ENCODE measurements around the gene HAUS6. TPM values are rescaled to one million over a fixed set of nuclear protein-coding genes. Genes with fewer than 3 reads are reported as not detected.
A peak's percentile ranks its signal among the peaks of the same experiment; 100 is the strongest.
"Not testable (repeated sequence)": the region's sequence is repeated elsewhere in the genome, so short reads cannot be mapped to it uniquely, and the experiment has no call there.

Gene HAUS6
- total and polyA plus RNA-seq, 2 experiments from 2014 or later = 6.5 to 9.4 TPM

DNA sequence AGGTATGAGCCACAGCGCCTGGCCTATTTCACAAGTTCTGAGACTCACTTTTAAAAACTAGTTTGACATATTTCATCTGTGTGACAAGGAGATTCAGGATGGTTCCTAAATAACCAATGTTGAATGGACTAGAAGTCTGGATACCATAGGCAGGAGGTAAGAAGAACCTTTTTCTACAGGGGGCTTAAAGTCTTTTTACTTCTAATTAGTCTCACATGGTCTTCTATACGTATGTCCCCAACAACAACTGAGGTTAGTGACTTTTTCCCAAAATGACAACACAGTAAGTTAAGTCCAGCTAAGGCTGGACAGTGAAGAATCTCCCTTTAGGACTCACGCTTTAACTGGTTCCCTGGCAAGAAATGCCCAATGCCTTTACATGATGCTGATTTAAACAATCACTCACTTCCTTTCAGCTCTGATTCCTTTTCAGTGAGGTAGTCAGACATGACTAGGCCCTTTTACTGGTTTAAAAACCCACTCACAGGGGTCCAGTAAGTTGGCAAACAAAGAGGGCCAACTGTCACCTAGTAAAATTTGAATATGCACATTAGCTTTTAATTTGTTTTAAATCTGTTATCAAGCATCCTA is 12.1 kb upstream of the HAUS6 start:
- H3K36me3 ChIP-seq = peaks cover 30% of the 10 kb centered on the region
- H3K27me3 ChIP-seq = no peaks in the 10 kb centered on the region
- H3K27ac ChIP-seq = no peak overlapping the region
- TF ChIP-seq, protein P1, sequence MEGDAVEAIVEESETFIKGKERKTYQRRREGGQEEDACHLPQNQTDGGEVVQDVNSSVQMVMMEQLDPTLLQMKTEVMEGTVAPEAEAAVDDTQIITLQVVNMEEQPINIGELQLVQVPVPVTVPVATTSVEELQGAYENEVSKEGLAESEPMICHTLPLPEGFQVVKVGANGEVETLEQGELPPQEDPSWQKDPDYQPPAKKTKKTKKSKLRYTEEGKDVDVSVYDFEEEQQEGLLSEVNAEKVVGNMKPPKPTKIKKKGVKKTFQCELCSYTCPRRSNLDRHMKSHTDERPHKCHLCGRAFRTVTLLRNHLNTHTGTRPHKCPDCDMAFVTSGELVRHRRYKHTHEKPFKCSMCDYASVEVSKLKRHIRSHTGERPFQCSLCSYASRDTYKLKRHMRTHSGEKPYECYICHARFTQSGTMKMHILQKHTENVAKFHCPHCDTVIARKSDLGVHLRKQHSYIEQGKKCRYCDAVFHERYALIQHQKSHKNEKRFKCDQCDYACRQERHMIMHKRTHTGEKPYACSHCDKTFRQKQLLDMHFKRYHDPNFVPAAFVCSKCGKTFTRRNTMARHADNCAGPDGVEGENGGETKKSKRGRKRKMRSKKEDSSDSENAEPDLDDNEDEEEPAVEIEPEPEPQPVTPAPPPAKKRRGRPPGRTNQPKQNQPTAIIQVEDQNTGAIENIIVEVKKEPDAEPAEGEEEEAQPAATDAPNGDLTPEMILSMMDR (IDR thresholded peaks at IDR 0.05; ENCODE audit: low read depth, low read length) = no peak
- no peak overlapping the region for H3K4me3 ChIP-seq
- no peaks in the 10 kb centered on the region for H3K4me1 ChIP-seq (ENCODE audit: low read depth)
- no peaks in the 10 kb centered on the region for H3K9me3 ChIP-seq (ENCODE audit: low read depth)
- DNase-seq (ENCODE audit: low read depth in 1 of 2, low spot score in 1 of 2) = peak in 1 of 2 donors; percentile 36

DNA sequence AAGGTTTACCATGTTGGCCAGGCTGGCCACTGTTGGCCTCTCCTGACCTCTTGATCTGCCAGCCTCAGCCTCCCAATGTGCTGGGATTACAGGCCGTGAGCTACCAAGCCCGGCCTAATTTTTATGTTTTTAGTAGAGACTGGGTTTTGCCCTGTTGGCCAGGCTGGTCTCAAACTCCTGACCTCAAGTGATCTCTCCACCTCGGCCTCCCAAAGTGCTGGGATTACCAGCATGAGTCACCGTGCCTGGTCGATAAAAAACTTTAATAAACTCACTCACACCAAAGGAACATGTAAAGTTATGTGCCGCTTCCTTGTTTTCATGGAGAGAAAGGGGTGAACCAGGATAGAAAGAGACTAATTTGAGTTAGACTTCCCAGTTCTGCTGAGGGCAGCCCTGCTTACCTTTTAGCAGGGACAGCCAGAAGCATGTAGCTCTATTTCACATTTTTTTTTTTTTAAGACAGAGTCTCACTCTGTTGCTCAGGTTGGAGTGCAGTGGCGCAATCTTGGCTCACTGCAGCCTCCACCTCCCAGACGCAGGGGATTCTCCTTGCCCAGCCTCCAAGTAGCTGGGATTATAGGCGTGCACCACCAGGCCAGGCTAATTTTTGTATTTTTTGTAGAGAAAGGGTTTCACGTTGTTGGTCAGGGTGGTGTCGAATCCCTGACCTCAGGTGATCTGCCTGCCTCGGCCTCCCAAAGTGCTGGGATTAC is 11.4 kb upstream of the HAUS6 start:
- no peaks in the 10 kb centered on the region for H3K27me3 ChIP-seq
- no peak overlapping the region for H3K27ac ChIP-seq
- no peak overlapping the region for H3K4me3 ChIP-seq
- TF ChIP-seq, protein P1 (IDR thresholded peaks at IDR 0.05; ENCODE audit: low read depth, low read length) = no peak
- H3K4me1 ChIP-seq (ENCODE audit: low read depth) = no peaks in the 10 kb centered on the region
- H3K36me3 ChIP-seq = peaks cover 24% of the 10 kb centered on the region
- no peaks in the 10 kb centered on the region for H3K9me3 ChIP-seq (ENCODE audit: low read depth)
- peak in 1 of 2 donors; percentile 64 for DNase-seq (ENCODE audit: low read depth in 1 of 2, low spot score in 1 of 2)

DNA sequence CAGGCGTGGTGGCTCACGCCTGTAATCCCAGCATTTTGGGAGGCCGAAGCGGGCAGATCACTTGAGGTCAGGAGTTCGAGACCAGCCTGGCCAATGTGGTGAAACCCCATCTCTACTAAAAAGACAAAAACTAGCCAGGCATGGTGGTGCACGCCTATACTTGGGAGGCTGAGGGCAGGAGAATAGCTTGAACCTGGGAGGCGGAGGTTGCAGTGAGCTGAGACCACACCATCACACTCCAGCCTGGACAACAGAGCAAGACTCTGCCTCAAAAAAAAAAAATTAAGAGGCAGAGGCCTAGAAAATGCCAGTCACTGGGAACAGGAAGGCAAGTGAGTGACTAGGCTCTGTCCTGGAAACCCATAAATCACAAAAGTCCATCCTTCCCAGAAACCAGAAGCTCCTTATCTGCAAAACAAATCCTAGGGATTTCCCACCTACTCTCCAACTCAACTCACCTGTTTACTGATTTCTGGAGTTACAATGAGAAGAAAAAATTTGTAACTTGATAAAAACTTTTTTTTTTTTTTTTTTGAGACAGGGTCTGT is 10.4 kb upstream of the HAUS6 start:
- H3K4me1 ChIP-seq (ENCODE audit: low read depth); H3K4me3 ChIP-seq; H3K9me3 ChIP-seq (ENCODE audit: low read depth); H3K27me3 ChIP-seq; H3K27ac ChIP-seq: not testable (repeated sequence)
- peak in 1 of 2 donors; percentile 45 for DNase-seq (ENCODE audit: low read depth in 1 of 2, low spot score in 1 of 2)
- peaks cover 14% of the 10 kb centered on the region for H3K36me3 ChIP-seq

DNA sequence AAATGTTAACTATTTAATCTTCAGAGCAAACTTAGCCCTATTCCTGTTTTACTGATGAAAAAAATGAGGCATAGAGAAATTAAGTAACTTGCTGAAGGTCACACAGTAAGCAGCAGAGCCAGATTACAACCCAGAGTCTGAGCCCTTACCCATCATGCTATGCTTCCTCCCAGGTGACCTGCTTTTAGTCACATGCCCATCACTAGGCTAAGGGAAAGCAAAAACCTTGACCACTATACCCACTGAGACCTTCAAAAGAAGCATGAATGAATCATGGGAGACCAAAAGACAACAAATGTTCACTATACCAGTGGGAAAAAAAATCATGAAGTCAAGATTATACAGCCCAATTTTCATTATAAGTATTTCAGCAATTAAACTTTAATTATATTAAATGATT is 5.3 kb upstream of the HAUS6 start:
- no peak overlapping the region for H3K27ac ChIP-seq
- no peaks in the 10 kb centered on the region for H3K4me1 ChIP-seq (ENCODE audit: low read depth)
- H3K27me3 ChIP-seq = no peaks in the 10 kb centered on the region
- TF ChIP-seq, protein P1 (IDR thresholded peaks at IDR 0.05; ENCODE audit: low read depth, low read length) = no peak
- no peak for DNase-seq (ENCODE audit: low read depth in 1 of 2, low spot score in 1 of 2)
- no peaks in the 10 kb centered on the region for H3K36me3 ChIP-seq
- H3K4me3 ChIP-seq = no peak overlapping the region
- no peaks in the 10 kb centered on the region for H3K9me3 ChIP-seq (ENCODE audit: low read depth)

DNA sequence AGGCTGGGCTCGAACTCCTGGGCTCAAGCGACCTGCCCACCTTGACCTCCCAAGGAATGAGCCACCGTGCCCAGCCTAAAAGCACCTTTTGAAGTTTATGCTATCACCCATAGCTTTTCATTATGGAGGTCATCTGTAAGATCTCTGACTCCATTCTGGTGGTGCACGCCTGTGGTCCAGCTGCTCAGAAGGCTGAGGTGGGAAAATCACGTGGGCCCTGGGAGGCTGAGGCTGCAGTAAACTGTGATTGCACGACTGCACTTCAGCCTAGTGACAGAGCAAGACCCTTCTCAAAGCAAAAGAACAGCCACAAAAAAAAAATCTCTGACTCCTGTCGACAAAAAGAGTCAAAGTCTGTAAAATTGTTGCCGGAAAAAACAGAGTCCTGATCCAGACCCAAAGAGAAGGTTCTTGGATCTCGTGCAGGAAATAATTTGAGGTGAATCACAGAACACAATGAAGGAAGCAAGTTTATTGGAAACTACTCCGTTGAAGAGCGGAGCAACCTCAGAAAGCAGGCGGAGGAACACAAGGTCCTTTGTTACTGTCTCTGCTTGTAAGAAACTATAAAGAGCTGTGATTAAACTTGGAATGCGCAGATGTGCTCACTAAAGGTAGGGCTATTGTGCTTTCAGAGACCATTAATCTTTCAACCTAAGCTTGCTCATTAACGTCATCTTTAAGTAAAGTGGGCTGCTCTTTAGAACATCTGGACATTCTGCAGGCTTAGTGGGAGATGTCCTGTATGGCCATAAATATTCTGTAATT is 2.0 kb upstream of the HAUS6 start:
- Histone ChIP-seq H3K36me3 (no peaks in the 10 kb centered on the region), H3K4me3 (no peak overlapping the region), H3K4me1 (ENCODE audit: low read depth) (peaks cover 5% of the 10 kb centered on the region), H3K27me3 (no peaks in the 10 kb centered on the region), H3K27ac (no peak overlapping the region), H3K9me3 (ENCODE audit: low read depth) (no peaks in the 10 kb centered on the region)
- no peak for DNase-seq (ENCODE audit: low read depth in 1 of 2, low spot score in 1 of 2)
- TF ChIP-seq, protein P1 (IDR thresholded peaks at IDR 0.05; ENCODE audit: low read depth, low read length) = no peak

Data from cardiac muscle cell (in vitro differentiated cells and primary cell).